MM.1S (cell line): Measurements from ENCODE around the gene BCL7B.

Experiments used
- EZH2 ChIP-seq: fragments of 300-600 bp; sonication (generic); optimal IDR thresholded peaks from 2 replicates; pipeline ENCODE3; 2017; ENCODE audit warnings: low read depth, mild to moderate bottlenecking, antibody characterized with exemption, low read length, mixed read lengths
- TF ChIP-seq, protein P1 (sequence below): fragments of 300-600 bp; sonication (generic); IDR thresholded peaks from 2 replicates; pipeline ENCODE4 v1.5.1; 2016; ENCODE audit warnings: antibody characterized with exemption, low read length, mixed read lengths

GRCh38 chr7:73504017-73504416 is 53.5 kb downstream of the BCL7B start:
- TF ChIP-seq, protein P1, sequence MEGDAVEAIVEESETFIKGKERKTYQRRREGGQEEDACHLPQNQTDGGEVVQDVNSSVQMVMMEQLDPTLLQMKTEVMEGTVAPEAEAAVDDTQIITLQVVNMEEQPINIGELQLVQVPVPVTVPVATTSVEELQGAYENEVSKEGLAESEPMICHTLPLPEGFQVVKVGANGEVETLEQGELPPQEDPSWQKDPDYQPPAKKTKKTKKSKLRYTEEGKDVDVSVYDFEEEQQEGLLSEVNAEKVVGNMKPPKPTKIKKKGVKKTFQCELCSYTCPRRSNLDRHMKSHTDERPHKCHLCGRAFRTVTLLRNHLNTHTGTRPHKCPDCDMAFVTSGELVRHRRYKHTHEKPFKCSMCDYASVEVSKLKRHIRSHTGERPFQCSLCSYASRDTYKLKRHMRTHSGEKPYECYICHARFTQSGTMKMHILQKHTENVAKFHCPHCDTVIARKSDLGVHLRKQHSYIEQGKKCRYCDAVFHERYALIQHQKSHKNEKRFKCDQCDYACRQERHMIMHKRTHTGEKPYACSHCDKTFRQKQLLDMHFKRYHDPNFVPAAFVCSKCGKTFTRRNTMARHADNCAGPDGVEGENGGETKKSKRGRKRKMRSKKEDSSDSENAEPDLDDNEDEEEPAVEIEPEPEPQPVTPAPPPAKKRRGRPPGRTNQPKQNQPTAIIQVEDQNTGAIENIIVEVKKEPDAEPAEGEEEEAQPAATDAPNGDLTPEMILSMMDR = no peak
- no peak for TF ChIP-seq EZH2
